HG02884 (cell line): ENCODE measurements around the gene ZNF497.
"Not testable (repeated sequence)": the region's sequence is repeated elsewhere in the genome, so short reads cannot be mapped to it uniquely, and the experiment has no call there.

Experiments used
- ATAC-seq: cut with Tn5 transposase; IDR thresholded peaks from one replicate; pipeline ENCODE4 v1.9.1; 2021; ENCODE audit warnings: mild to moderate bottlenecking, moderate library complexity; ENCODE audit not compliant: unreplicated experiment

The ZNF497 gene

DNA sequence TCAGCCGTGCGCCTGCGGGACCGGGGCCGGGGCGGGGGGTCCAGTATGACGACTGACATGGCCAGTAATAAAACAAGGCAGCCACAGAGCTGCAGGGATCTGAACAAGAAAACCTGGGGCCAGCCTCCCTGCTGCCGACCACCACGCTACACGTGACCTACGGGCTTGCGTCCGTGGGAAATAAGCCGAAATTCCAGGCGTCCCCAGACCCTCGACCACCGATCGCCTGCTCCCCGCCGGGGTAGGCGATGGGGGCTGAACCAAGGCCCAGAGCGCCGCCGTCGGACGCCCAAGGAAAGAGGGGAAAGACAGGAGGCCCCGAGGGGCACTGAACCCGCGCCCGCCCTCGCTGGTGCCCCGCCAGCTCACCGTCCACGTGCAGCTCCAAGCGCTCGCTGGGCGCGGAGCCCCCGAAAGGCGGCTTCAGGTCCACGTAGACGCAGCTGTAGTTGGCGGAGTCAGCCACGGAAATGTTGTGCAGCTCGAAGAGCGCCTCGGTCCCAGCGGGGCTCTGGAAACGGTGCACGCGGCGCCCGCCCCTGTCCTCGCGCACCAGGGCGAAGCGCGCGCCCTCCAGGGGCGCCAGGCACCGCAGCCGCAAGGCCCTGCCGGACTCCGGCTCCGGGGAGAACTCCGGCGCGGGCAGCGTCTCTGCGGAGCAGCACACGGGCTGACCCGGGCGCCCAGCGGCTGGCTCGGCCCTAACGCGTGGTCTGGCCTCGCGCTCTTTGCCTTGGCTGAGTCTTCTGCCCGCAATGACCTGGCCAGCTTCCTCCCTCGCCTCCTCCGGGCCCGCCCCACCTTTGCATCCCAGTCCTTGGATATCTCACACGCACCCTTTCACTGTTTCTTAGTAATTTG is 12.3 kb downstream of the ZNF497 start:
- no peak for ATAC-seq

DNA sequence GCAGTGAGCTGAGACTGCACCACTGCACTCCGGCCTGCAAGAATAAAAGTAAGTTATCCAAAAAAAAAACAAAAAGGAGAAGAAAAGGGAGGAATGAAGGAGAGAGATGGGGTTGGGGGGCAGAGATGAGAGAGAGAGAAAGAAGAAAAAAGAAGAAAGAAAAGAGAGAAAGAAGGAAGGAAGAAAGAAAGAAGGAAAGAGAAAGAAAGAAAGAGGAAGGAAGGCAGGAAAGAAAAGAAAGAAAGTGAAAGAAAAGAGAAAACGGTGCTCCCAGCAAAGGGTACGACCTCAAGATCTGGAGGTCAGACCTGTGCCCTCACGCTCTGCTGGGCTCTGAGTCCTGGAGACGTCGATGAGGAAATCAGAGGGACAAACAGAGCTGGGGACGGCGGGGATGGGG is 13.0 kb downstream of the ZNF497 start:
- ATAC-seq, result no peak

- not testable (repeated sequence) for ATAC-seq
Measured at GRCh38 chr19:58348080-58348479, 14.5 kb downstream of the ZNF497 start.

DNA sequence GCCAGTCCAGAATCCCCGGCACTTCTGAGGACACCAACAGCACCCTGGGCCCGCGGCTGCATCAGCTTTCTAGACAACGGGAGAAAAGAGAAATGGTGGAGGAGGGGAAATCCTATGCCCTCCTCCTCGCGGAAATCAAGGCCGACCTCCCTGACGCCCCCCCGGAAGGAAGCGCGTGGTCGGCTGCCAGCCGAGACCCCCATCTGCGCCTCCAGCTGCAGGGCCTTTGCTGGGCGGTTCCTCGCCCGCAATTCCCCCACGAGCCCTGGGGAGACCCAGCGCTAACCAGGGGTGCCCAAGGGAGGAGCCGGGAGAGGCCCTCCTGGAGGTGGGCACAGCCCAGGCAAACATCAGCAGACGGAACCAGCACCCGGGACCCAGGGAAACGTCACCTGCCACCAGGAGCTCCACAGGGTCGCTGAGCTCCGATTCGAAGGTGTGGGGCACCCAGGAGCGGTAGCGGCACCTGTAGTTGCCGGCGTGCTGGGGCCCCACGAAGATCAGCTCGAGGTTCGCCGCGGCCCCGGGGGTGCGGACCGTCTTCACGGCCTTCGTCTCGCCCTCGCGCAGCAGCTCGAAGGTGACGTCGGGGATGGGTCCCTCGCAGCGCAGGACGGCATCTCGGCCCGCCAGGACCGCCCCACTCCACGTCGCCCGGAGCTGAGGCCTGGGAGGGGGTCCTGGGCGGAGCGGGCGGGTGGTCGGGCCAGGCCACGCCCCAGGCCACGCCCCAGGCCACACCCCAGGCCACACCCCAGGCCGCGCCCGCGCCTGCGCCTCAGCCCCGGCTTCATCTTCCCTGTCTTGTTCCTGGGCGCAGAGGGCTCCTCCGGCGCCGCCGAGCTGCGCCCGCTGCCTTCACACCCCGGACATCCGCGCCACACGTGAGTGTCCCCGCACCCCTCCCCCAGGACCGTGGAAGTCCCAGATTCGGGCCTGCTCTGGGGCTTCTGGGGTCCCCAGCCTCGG is 15.3 kb downstream of the ZNF497 start:
- ATAC-seq, result peak; percentile 64

GRCh38 chr19:58345558-58345957 is 17.0 kb downstream of the ZNF497 start:
- no peak for ATAC-seq

DNA sequence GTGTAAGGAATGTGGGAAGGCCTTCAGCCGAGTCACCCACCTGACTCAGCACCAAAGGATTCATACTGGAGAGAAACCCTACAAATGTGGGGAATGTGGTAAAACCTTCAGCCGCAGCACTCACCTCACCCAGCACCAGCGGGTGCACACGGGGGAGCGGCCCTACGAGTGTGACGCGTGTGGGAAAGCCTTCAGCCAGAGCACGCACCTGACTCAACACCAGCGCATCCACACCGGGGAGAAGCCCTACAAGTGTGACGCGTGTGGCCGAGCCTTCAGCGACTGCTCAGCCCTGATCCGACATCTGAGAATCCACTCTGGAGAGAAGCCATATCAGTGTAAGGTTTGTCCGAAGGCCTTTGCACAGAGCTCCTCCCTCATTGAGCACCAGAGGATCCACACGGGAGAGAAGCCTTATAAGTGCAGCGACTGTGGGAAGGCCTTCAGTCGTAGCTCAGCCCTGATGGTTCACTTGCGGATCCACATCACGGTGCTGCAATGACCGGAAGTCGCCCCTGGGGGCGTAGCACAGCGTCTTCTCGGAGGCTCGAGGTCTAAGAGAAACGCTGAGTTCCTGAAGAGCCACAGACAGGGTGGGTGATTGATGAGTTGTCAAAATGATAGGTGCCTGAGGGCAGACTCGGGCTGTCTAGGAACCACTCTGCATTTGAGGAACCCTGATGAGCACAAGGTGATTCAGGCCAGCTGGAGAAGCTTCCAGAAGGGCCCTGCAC is 23.6 kb downstream of the ZNF497 start:
- no peak for ATAC-seq

DNA sequence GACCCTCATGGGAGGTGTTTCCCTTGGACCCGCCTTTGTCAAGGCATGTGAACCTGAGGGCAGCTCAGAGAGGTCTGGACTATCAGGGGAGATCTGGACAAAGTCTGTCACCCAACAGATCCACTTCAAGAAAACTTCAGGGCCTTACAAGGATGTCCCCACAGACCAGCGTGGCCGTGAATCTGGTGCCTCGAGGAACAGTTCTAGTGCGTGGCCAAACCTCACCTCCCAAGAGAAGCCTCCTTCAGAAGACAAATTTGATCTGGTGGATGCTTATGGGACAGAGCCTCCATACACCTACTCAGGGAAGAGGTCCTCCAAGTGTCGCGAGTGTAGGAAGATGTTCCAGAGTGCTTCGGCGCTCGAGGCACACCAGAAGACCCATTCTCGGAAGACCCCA is 24.2 kb downstream of the ZNF497 start:
- ATAC-seq, result no peak

DNA sequence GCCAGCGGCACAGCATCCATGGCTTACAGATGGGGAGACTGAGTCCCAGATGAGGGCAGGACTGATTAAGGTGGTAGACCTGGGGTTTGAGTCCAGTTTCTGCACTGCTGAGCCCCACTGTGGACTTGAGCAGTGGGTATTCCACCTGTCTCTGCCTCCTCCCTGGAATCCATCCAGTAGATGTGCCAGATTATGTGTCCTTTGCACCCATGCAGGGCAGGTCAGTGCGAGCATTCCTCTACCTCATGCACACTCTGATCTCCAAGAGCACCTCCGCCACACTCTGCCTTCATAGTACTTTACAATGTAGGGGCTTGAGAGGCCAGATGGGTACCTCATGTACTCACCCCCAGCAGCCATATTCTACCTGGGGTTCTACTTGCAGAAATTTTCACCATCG is 25.7 kb downstream of the ZNF497 start:
- no peak for ATAC-seq

- ATAC-seq, result no peak
Measured at GRCh38 chr19:58336216-58336615, 26.3 kb downstream of the ZNF497 start.

DNA sequence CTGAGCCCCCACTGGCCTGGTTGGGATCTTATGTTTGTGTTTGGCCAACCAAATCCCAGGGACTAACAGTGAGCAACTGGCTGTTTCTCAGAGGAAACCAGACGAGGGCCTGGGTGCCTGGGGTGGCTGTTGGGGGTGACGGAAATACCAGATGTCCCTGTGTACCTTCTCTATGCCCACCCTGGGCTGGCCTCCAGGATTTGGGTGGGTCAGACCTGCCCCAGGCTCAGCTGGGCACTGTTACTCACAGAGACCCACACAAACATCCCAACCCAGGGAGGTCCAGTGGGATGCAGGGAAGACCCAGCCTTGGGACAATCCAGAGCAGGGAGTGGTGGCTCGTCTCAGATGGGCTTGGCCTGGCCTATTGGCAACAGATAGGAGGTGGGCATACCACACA is 26.9 kb downstream of the ZNF497 start:
- no peak for ATAC-seq

- no peak for ATAC-seq
Measured at GRCh38 chr19:58334691-58335249, 27.8 kb downstream of the ZNF497 start.

- no peak for ATAC-seq
Measured at GRCh38 chr19:58332697-58333096, 29.9 kb downstream of the ZNF497 start.

- ATAC-seq, result no peak
Measured at GRCh38 chr19:58330458-58330857, 32.1 kb downstream of the ZNF497 start.

- no peak for ATAC-seq
Measured at GRCh38 chr19:58328999-58329398, 33.6 kb downstream of the ZNF497 start.

DNA sequence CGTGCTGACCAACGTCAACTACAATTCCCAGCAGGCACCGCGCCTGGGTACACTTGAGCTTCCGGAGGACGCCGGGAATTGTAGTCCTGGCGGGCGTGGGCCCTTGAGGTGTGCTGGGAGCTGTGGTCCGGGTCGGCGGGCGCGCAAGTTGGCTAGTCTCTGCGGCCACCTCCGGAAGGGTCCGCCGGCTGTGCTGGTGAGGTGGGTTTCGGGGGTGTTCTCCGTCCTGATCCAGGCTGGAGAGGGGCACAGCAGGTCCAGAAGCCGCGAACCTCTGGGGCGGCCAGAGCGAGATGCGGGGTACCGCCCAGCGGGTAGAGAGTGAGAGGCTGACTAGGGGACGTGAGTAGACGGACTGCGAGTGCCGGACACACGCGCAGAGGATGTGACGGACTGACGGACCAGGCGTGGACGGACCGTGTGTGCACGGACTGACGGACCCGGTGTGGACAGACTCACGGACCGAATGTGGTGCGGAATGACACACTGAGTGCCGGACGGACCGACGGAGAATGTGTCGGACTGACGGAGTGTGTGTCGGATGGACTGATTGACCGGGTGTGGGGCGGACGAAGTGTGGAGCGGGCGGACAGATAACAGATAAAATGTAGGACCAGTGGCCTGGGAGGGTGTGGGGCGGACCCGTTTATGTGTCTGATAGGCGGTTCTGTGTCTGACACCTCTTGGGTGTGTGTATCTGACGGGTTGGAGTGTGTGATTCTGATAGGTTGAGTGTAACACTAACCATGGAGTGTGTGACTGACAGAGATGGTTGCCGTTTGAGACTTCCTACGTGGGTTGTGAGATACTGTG is 35.4 kb downstream of the ZNF497 start, which contains the start of gene ZSCAN22:
Gene ZSCAN22, plus strand, starts transcription at position 81 of the 813 bp plus-strand sequence. CDS start 7,809 bp downstream, outside the sequence.
- peak; percentile 81 for ATAC-seq

GRCh38 chr19:58326501-58326913 is 36.0 kb downstream of the ZNF497 start:
- peak; percentile 21 for ATAC-seq

GRCh38 chr19:58325311-58326022 is 37.1 kb downstream of the ZNF497 start:
- ATAC-seq, result no peak

GRCh38 chr19:58319241-58319640 is 43.3 kb downstream of the ZNF497 start:
- ATAC-seq, result no peak

DNA sequence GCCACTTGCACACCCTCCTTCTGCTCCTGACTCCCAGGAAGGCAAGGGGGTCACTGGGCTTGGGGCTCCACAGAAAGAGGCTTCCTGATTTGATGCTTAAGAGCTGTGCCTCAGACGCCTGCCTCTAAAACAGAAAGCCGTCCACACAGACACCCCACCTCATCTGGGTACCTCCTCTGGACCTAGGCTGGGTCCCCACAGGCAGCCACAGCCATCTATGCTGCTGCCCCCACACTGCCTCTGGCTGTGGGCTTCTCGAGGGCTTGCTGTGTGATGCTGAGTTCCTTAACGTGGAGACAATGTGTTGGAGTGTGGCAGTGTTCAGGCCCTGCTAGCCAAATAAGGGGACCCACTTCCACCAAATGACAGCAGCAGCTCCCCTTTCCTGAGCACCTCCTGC is 44.3 kb downstream of the ZNF497 start:
- ATAC-seq, result no peak
